ENCODE data around the gene GLIPR1. TPM values are rescaled to one million over a fixed set of nuclear protein-coding genes. Genes with fewer than 3 reads are reported as not detected.

The GLIPR1 gene
- total and polyA plus RNA-seq, 10 of the 15 experiments (the other 5 are each of a cell fraction or from before 2014, with no cell fraction given): 18.2 to 62.6 (median 32.2) TPM

DNA sequence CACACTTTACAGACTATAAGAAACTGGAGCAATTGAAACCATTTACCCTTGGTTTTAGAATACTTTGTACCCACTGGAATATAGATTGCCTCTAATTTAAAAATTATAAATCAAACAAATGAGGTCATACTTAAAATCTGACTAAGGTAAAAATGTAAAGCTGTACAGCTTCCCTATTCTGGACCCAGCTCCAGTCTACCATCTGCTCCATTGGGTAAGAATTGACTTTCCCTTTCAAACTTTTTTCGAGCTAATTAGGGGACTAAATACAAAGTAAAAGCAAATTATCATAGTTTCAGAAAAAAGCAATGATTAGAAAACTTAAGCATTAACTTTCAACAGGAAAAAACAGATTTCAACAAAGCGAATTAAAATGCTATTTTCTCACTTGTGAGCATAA lies 26.5 kb downstream of the GLIPR1 start (continued):
- no peak for TF ChIP-seq MXI1 (IDR thresholded peaks at IDR 0.05; ENCODE audit: low read depth, low read length)
- TF ChIP-seq, protein P1, sequence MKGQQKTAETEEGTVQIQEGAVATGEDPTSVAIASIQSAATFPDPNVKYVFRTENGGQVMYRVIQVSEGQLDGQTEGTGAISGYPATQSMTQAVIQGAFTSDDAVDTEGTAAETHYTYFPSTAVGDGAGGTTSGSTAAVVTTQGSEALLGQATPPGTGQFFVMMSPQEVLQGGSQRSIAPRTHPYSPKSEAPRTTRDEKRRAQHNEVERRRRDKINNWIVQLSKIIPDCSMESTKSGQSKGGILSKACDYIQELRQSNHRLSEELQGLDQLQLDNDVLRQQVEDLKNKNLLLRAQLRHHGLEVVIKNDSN (IDR thresholded peaks at IDR 0.05; ENCODE audit: borderline replicate concordance, extremely low read length, insufficient read depth, low read depth, low read length): no peak
- TF ChIP-seq ASH2L (IDR thresholded peaks at IDR 0.05; ENCODE audit: borderline replicate concordance, low read depth): no peak
- no peak for TF ChIP-seq MEF2A (IDR thresholded peaks at IDR 0.05; ENCODE audit: insufficient read depth, low read depth, low read length)
- TF ChIP-seq, protein P2, sequence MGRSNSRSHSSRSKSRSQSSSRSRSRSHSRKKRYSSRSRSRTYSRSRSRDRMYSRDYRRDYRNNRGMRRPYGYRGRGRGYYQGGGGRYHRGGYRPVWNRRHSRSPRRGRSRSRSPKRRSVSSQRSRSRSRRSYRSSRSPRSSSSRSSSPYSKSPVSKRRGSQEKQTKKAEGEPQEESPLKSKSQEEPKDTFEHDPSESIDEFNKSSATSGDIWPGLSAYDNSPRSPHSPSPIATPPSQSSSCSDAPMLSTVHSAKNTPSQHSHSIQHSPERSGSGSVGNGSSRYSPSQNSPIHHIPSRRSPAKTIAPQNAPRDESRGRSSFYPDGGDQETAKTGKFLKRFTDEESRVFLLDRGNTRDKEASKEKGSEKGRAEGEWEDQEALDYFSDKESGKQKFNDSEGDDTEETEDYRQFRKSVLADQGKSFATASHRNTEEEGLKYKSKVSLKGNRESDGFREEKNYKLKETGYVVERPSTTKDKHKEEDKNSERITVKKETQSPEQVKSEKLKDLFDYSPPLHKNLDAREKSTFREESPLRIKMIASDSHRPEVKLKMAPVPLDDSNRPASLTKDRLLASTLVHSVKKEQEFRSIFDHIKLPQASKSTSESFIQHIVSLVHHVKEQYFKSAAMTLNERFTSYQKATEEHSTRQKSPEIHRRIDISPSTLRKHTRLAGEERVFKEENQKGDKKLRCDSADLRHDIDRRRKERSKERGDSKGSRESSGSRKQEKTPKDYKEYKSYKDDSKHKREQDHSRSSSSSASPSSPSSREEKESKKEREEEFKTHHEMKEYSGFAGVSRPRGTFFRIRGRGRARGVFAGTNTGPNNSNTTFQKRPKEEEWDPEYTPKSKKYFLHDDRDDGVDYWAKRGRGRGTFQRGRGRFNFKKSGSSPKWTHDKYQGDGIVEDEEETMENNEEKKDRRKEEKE (IDR thresholded peaks at IDR 0.05): no peak
- TF ChIP-seq RBBP5 (conservative IDR thresholded peaks at IDR 0.05): no peak
- no peak for TF ChIP-seq ATF7 (IDR thresholded peaks at IDR 0.05; ENCODE audit: low read depth)
- no peak for TF ChIP-seq YBX1 (IDR thresholded peaks at IDR 0.05)
- TF ChIP-seq CHD1 (IDR thresholded peaks at IDR 0.05; ENCODE audit: low read depth, low read length): no peak
- no peak for TF ChIP-seq MTA2 (IDR thresholded peaks at IDR 0.05; ENCODE audit: low read depth)
- no peak for TF ChIP-seq KAT2A (conservative IDR thresholded peaks at IDR 0.05; ENCODE audit: control insufficient read depth, low read depth, low read length)
- no peak for TF ChIP-seq PAX8 (IDR thresholded peaks at IDR 0.05)
- no peak for TF ChIP-seq HDAC2 (IDR thresholded peaks at IDR 0.05)
- no peak for TF ChIP-seq TARDBP (IDR thresholded peaks at IDR 0.05; ENCODE audit: borderline replicate concordance)

Data from GM12878 (cell line).